HG02571 (cell line): ENCODE results near the gene IGSF5.
"Not testable (repeated sequence)": the region's sequence is repeated elsewhere in the genome, so short reads cannot be mapped to it uniquely, and the experiment has no call there.

Experiments used
- ATAC-seq: cut with Tn5 transposase; IDR thresholded peaks from one replicate; pipeline ENCODE4 v1.9.1; 2021; ENCODE audit warnings: mild to moderate bottlenecking, moderate library complexity; ENCODE audit not compliant: unreplicated experiment

Gene IGSF5

GRCh38 chr21:39744883-39745282 lies at the start of gene IGSF5:
Gene IGSF5, plus strand, starts transcription at chr21:39745183. Its CDS starts 327 bp downstream, at chr21:39745510.
- not testable (repeated sequence) for ATAC-seq

GRCh38 chr21:39696196-39696595 lies 48.8 kb upstream of the IGSF5 start:
- no peak for ATAC-seq

- ATAC-seq, result no peak
Observed at GRCh38 chr21:39696618-39697017, 48.4 kb upstream of the IGSF5 start.

DNA sequence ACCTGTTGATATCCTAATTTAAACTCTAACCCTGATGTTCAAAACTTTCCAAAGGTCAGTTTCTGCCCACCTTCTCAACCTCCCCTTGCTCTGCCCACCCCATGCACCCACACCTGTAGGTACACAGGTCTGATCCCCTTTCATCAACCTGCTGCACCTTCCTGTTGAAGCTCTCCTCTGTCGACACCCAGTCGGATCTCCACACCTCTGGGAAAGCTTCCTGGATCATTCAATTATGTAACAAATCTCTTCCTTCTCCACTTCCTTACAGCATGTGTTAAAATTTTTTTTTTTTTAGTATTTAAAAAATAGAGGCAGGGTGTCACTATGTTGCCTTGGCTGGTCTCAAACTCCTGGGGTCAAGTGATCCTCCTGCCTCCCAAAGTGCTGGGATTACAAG lies 44.7 kb upstream of the IGSF5 start:
- ATAC-seq, result no peak

DNA sequence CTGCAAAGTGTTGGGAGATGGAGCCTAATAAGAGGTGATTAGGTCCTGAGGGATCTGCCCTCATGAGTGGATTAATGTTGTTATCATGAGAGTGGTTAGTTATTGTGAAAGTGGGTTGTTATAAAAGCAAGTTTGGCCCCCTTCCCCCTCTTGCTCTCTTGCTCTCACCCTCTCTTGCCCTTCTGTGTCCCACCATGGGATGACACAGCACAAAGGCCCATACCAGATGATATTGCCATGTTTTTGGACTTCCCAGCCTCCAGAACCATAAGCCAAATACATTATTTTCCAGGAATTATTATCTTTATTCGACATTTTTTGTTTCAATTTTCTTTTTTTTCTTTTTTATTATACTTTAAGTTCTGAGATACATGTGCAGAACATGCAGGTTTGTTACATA lies 41.4 kb upstream of the IGSF5 start:
- ATAC-seq, result no peak

GRCh38 chr21:39705849-39706248 lies 39.1 kb upstream of the IGSF5 start:
- ATAC-seq, result no peak

DNA sequence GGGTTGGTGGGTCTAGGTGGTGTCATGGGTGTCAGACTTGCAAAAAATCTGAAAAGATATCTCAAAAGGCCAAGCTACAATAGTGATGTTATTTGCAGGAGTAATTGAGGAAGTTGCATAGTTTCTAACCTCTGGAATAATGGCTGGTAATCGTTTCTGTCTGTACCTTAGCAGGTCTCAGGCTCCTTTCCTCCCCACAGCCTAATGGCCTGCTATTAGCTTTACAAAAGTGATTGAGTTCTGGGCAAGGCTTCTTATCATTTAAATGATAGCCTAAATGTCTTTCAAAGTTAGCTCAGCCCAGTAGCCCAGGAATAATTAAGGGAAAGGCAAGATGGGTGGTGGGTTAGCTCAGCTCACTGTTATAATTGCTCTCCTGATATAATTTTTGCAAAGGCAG lies 37.7 kb upstream of the IGSF5 start:
- no peak for ATAC-seq

DNA sequence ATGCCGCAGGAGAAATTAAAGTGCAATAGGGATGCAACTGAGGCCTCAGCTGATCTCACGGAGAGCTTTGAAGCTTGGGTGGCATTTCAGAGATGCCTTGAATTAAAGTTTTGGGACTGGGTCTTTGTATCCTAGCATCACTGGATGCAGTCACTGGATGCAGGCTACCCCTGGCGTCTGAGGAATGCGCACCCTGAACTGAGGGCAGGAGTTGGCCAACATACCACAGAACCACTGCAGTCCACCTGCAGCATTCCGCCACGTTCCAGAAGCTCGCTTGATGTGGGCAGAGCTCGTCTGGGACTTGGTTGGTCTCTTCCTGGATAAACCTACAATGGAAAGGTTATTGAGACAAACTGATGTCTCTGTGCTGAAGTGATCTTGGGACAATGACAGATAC lies 34.1 kb upstream of the IGSF5 start:
- no peak for ATAC-seq

- no peak for ATAC-seq
Observed at GRCh38 chr21:39712273-39712672, 32.7 kb upstream of the IGSF5 start.

DNA sequence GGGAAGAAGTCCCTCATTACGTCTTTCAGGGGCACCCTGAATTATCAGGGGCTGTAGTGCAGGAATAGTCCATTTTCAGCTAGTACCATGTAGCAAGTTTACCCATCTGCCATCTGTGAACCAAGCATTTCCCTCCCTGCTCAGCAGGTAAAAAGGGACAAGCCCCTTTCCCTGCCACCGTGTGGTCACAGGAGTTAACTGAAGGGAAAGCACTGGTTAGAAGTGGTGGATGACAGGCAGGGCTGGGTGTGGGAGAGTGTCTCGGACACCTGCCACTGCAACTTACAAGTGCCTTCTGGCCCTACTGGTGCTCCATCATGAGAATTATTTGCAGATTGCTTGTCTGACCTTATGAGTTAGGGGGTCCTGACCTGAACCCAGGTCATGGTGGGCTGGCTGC lies 32.0 kb upstream of the IGSF5 start:
- no peak for ATAC-seq

- no peak for ATAC-seq
Observed at GRCh38 chr21:39713905-39714304, 31.1 kb upstream of the IGSF5 start.

DNA sequence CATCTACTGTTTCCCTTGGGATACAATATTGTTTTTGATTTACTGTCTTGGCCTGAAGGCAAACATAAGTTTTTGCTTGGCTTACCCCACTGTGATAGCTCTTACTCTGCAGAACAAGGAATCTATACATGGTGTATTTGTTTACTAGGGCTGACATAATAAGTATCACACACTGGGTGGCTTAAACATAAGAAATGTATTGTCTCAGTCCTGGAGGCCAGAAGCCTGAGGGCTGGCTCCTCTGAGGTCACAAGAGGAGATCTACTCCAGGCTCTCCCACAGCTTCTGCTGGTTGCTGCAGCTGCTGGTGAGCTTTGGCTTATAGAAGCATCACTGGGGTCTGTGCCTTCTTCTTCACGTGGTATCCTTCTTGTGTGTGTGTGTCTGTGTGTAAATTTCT lies 30.7 kb upstream of the IGSF5 start:
- ATAC-seq, result no peak

- ATAC-seq, result no peak
Observed at GRCh38 chr21:39715804-39716397, 29.1 kb upstream of the IGSF5 start.

DNA sequence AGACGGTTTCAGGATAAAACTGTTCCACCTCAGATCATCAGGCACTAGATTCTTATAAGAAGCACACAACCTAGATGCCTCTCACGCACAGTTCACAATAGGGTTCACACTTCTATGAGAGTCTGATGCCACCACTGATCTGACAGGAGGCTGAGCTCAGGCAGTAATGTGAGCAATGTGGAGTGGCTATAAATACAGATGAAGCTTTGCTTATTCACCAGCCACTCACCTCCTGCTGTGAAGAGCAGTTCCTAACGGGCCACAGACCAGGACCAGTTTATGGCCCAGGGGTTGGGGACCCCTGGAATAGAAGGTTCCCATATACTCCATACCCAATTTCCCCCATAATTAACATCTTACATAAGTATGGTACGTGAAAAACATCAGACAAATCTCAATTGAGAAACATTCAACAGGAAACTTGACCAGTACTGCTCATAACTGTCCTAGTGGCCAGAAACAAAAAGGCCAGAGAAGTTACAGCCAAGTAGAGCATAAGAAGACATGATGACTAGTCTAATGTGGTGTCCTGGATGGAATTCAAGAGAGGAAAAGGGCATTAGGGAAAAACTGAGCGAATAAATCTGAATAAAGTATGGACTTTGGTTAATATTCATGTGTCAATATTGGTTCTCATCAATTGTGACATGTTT lies 24.7 kb upstream of the IGSF5 start:
- ATAC-seq, result no peak

GRCh38 chr21:39721885-39722284 lies 23.1 kb upstream of the IGSF5 start:
- no peak for ATAC-seq

- ATAC-seq, result no peak
Observed at GRCh38 chr21:39724944-39725343, 20.0 kb upstream of the IGSF5 start.

- no peak for ATAC-seq
Observed at GRCh38 chr21:39726133-39726532, 18.9 kb upstream of the IGSF5 start.

GRCh38 chr21:39727401-39728120 lies 17.4 kb upstream of the IGSF5 start:
- no peak for ATAC-seq

GRCh38 chr21:39728341-39728740 lies 16.6 kb upstream of the IGSF5 start:
- no peak for ATAC-seq

DNA sequence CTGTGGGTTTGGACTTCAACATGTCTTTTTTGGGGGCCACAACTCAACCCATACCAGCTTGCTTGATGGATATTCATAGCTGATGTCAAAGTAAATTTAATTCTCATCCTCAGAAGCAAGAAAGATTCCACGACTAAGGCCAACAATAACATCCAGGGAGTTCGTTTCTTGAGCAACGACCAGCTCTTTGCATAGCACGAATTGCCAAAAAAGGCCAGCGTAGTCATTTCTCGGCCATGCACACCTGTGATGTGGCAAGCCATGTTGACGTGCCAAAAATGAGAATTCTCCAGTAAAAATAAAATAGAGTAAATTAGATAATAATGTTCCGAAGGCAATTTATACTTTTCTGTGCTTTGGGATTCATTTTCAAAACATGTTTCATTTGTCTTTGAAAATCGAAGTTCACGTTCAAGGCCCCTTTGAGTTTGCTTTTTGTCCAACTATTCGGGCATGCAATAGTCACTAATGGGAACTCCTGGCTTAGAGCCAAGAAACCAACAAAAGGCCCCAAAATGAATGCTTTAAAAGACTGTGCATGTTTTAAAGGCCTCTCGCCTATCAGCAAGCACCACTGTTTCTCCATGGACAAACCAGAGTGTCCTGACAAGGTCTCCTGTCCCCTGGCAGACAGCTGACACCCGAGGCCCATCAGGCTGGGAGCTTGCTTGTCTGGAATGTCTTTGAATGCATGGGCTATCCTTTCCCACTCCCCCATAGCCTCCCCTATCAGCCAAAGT lies 14.4 kb upstream of the IGSF5 start:
- ATAC-seq, result no peak

- ATAC-seq, result no peak
Observed at GRCh38 chr21:39736716-39737115, 8.3 kb upstream of the IGSF5 start.
